Measurements from ENCODE around the gene KPNA1. TPM values are rescaled to one million over a fixed set of nuclear protein-coding genes. Genes with fewer than 3 reads are reported as not detected.
"Not testable (repeated sequence)": the region's sequence is repeated elsewhere in the genome, so short reads cannot be mapped to it uniquely, and the experiment has no call there.

Gene KPNA1
- total RNA-seq, 4 donors from 2014 or later = 25.0 to 49.5 (median 37.0) TPM

GRCh38 chr3:122456074-122456473 lies 58.7 kb downstream of the KPNA1 start:
- no peaks in the 10 kb centered on the region for H3K27me3 ChIP-seq
- H3K27ac ChIP-seq = no peak overlapping the region
- H3K4me1 ChIP-seq = no peaks in the 10 kb centered on the region
- no peak overlapping the region for H3K4me3 ChIP-seq
- H3K36me3 ChIP-seq = peaks cover 68% of the 10 kb centered on the region
- DNase-seq (ENCODE audit: low spot score in 2 of 2) = no peak
- H3K9me3 ChIP-seq = no peaks in the 10 kb centered on the region
- TF ChIP-seq CTCF (IDR thresholded peaks at IDR 0.05) (no peak), EP300 (IDR thresholded peaks at IDR 0.05) (no peak)

- Histone ChIP-seq H3K4me3 (no peak overlapping the region), H3K27ac (no peak overlapping the region), H3K27me3 (no peaks in the 10 kb centered on the region), H3K9me3 (no peaks in the 10 kb centered on the region), H3K4me1 (no peaks in the 10 kb centered on the region), H3K36me3 (peaks cover 69% of the 10 kb centered on the region)
- DNase-seq (ENCODE audit: low spot score in 2 of 2) = no peak
- WGBS = 90% methylated on average over 3 of the region's 3 CpGs
- TF ChIP-seq POLR2AphosphoS5 (IDR thresholded peaks at IDR 0.05) (no peak), POLR2A (IDR thresholded peaks at IDR 0.05) (no peak), EP300 (IDR thresholded peaks at IDR 0.05) (no peak), CTCF (IDR thresholded peaks at IDR 0.05) (no peak)
These were observed 63.4 kb downstream of the KPNA1 start for GRCh38 chr3:122451371-122451770.

- not testable (repeated sequence) for H3K4me3 ChIP-seq; H3K27ac ChIP-seq; H3K27me3 ChIP-seq; H3K9me3 ChIP-seq; H3K4me1 ChIP-seq; DNase-seq (ENCODE audit: low spot score in 2 of 2)
- H3K36me3 ChIP-seq = peaks cover 79% of the 10 kb centered on the region
- WGBS = 96% methylated on average over 6 of the region's 6 CpGs
These were observed 66.5 kb downstream of the KPNA1 start for GRCh38 chr3:122448218-122448617.

- H3K27me3 ChIP-seq; H3K4me1 ChIP-seq; DNase-seq (ENCODE audit: low spot score in 2 of 2); H3K27ac ChIP-seq; H3K9me3 ChIP-seq; H3K4me3 ChIP-seq: not testable (repeated sequence)
- WGBS = 95% methylated on average over 5 of the region's 5 CpGs
- H3K36me3 ChIP-seq = peaks cover 75% of the 10 kb centered on the region
These were observed 70.2 kb downstream of the KPNA1 start for GRCh38 chr3:122444491-122444887.

GRCh38 chr3:122443762-122444490 lies 70.8 kb downstream of the KPNA1 start:
- not testable (repeated sequence) for H3K27me3 ChIP-seq; H3K4me1 ChIP-seq; H3K27ac ChIP-seq; H3K4me3 ChIP-seq; DNase-seq (ENCODE audit: low spot score in 2 of 2); H3K9me3 ChIP-seq
- H3K36me3 ChIP-seq = peaks cover 75% of the 10 kb centered on the region
- WGBS = 69% methylated on average over 11 of the region's 11 CpGs

- no peaks in the 10 kb centered on the region for H3K27me3 ChIP-seq
These were observed 71.6 kb downstream of the KPNA1 start for GRCh38 chr3:122443090-122443489.

More at GRCh38 chr3:122443090-122443489, 71.6 kb downstream of the KPNA1 start:
- no peak overlapping the region for H3K4me3 ChIP-seq
- no peak for DNase-seq (ENCODE audit: low spot score in 2 of 2)
- TF ChIP-seq EP300 (IDR thresholded peaks at IDR 0.05) = no peak
- no peak for TF ChIP-seq POLR2AphosphoS5 (IDR thresholded peaks at IDR 0.05)
- TF ChIP-seq POLR2A (IDR thresholded peaks at IDR 0.05) = no peak
- TF ChIP-seq CTCF (IDR thresholded peaks at IDR 0.05) = no peak
- no peaks in the 10 kb centered on the region for H3K4me1 ChIP-seq
- H3K27ac ChIP-seq = no peak overlapping the region
- H3K36me3 ChIP-seq = peaks cover 75% of the 10 kb centered on the region
- 74% methylated on average over 5 of the region's 10 CpGs for WGBS
- H3K9me3 ChIP-seq = no peaks in the 10 kb centered on the region
